Fibroblast of villous mesenchyme (primary cell): Measurements from ENCODE around the gene LRRC14B. TPM values are rescaled to one million over a fixed set of nuclear protein-coding genes. Genes with fewer than 3 reads are reported as not detected.

ENCODE experiments used
- DNase-seq: peaks from one replicate; pipeline ENCODE4 v3.0.0-alpha.2; 2010; ENCODE audit warnings: low read depth
- H3K4me3 ChIP-seq: 2 replicates; pipeline ENCODE4 v1.5.1; 2011; ENCODE audit warnings: low read depth, mild to moderate bottlenecking, low read length
- CTCF ChIP-seq: IDR thresholded peaks from 2 replicates; pipeline ENCODE4 v1.5.1; 2012; ENCODE audit warnings: low read depth, mild to moderate bottlenecking, low read length; ENCODE audit not compliant: insufficient read depth
- total RNA-seq: library from RNA; depleted of rRNA; stranded (reverse); fragments of >200 nt; gene quantifications from 2 replicates; pipeline ENCODE4 v1.2.3, GENCODE V29; 2012

The LRRC14B gene
- total RNA-seq, 1 donor: not detected

- TF ChIP-seq CTCF: no peak
- no peak overlapping the region for H3K4me3 ChIP-seq
- no peak for DNase-seq
These were observed 3.5 kb upstream of the LRRC14B start for GRCh38 chr5:187617-188451.

- DNase-seq: peak; percentile 79
- TF ChIP-seq CTCF: peak; percentile 94
- H3K4me3 ChIP-seq: peak overlapping the region; percentile 29
These were observed 2.5 kb upstream of the LRRC14B start for GRCh38 chr5:188488-189481.

GRCh38 chr5:189486-189885 is 1.8 kb upstream of the LRRC14B start:
- DNase-seq: no peak
- no peak for TF ChIP-seq CTCF
- no peak overlapping the region for H3K4me3 ChIP-seq

- TF ChIP-seq CTCF: no peak
- DNase-seq: no peak
- H3K4me3 ChIP-seq: no peak overlapping the region
These were observed 1.3 kb upstream of the LRRC14B start for GRCh38 chr5:189976-190365.

- H3K4me3 ChIP-seq: no peak overlapping the region
- TF ChIP-seq CTCF: no peak
- DNase-seq: no peak
These were observed 794 bp upstream of the LRRC14B start for GRCh38 chr5:190366-191035.

- H3K4me3 ChIP-seq: no peak overlapping the region
- TF ChIP-seq CTCF: no peak
- no peak for DNase-seq
These were observed 825 bp downstream of the LRRC14B start for GRCh38 chr5:191949-192690.
